MV-4-11 (cell line): ENCODE data around the gene ZNF263.

Source experiments
- DNase-seq: peaks from one replicate; lab custom pipeline; 2025; lab: John Stamatoyannopoulos, UW

ZNF263 gene

GRCh38 chr16:3328104-3328503 lies 44.8 kb downstream of the ZNF263 start:
- DNase-seq, result no peak

GRCh38 chr16:3328643-3329042 lies 45.4 kb downstream of the ZNF263 start:
- DNase-seq, result no peak
